WTC11 (cell line): ENCODE results near the gene BPIFA3. TPM values are rescaled to one million over a fixed set of nuclear protein-coding genes. Genes with fewer than 3 reads are reported as not detected.

Experiments
- ATAC-seq: fragments of 200-7000 bp; cut with Tn5 transposase; 2 replicates; pipeline ENCODE4 v1.10.0; 2021; ENCODE audit warnings: mild to moderate bottlenecking, moderate library complexity
- CTCF ChIA-PET: fragments of 300-600 bp; sonication (Branson Sonifier 250); formaldehyde crosslinking; loops from one replicate; lab custom pipeline; 2021; ENCODE audit warnings: antibody characterized with exemption; lab: Charles Lee
- POLR2A ChIA-PET: fragments of 350-600 bp; sonication (Branson Sonifier 250); formaldehyde crosslinking; loops from one replicate; lab custom pipeline; 2021; ENCODE audit warnings: antibody characterized with exemption; lab: Charles Lee
- DNase-seq: peaks from one replicate; pipeline ENCODE4 v3.0.0; 2021; ENCODE audit warnings: low spot score
- H3K27ac Mint-ChIP-seq: 2 replicates; pipeline ENCODE4 v1.8.0; 2021; ENCODE audit warnings: mixed read lengths
- H3K27me3 Mint-ChIP-seq: 2 replicates; pipeline ENCODE4 v1.8.0; 2021; ENCODE audit warnings: low read depth, mild to moderate bottlenecking, moderate library complexity, mixed read lengths
- H3K36me3 Mint-ChIP-seq: 2 replicates; pipeline ENCODE4 v1.8.0; 2021; ENCODE audit warnings: mixed read lengths
- H3K4me1 Mint-ChIP-seq: 2 replicates; pipeline ENCODE4 v1.8.0; 2022; ENCODE audit warnings: mixed read lengths
- H3K4me3 Mint-ChIP-seq: 2 replicates; pipeline ENCODE4 v1.8.0; 2021; ENCODE audit warnings: mild to moderate bottlenecking, moderate library complexity, mixed read lengths
- H3K9me3 Mint-ChIP-seq: 2 replicates; pipeline ENCODE4 v1.8.0; 2021; ENCODE audit warnings: mixed read lengths
- FOXK1 ChIP-seq: sonication (generic); formaldehyde crosslinking; IDR thresholded peaks from 2 replicates; pipeline ENCODE4 v1.8.0; 2022; ENCODE audit warnings: mild to moderate bottlenecking, moderate library complexity, missing genetic modification reagents
- IRF2 ChIP-seq: sonication (generic); formaldehyde crosslinking; IDR thresholded peaks from 2 replicates; pipeline ENCODE4 v1.8.0; 2022; ENCODE audit warnings: low read depth, missing genetic modification reagents, borderline replicate concordance
- OVOL2 ChIP-seq: fragments of 250-450 bp; sonication (Bioruptor Pico); IDR thresholded peaks from 2 replicates; pipeline ENCODE4 v1.9.0; 2021; ENCODE audit warnings: mild to moderate bottlenecking, borderline replicate concordance
- SMAD3 ChIP-seq: sonication (generic); formaldehyde crosslinking; IDR thresholded peaks from 2 replicates; pipeline ENCODE4 v1.8.0; 2022; ENCODE audit warnings: missing genetic modification reagents, mild to moderate bottlenecking, borderline replicate concordance
- total RNA-seq: library from RNA; stranded (reverse); gene quantifications from 3 replicates; pipeline ENCODE4 v1.2.3, GENCODE V29; 2021
- TF ChIP-seq, protein P1 (sequence below): fragments of 250-450 bp; sonication (Bioruptor Pico); IDR thresholded peaks from 2 replicates; pipeline ENCODE4 v1.9.0; 2021; ENCODE audit warnings: mild to moderate bottlenecking, borderline replicate concordance
- TF ChIP-seq, protein P2 (sequence below): sonication (generic); formaldehyde crosslinking; IDR thresholded peaks from 2 replicates; pipeline ENCODE4 v1.8.0; 2022; ENCODE audit warnings: mild to moderate bottlenecking, missing genetic modification reagents
- TF ChIP-seq, protein P3 (sequence below): fragments of 250-450 bp; sonication (Bioruptor Pico); IDR thresholded peaks from 2 replicates; pipeline ENCODE4 v1.9.0; 2021; ENCODE audit warnings: mild to moderate bottlenecking
- TF ChIP-seq, protein P4 (sequence below): sonication (generic); formaldehyde crosslinking; IDR thresholded peaks from 2 replicates; pipeline ENCODE4 v1.8.1; 2023; ENCODE audit warnings: mild to moderate bottlenecking, missing genetic modification reagents, moderate library complexity
- TF ChIP-seq, protein P5 (sequence below): sonication (generic); formaldehyde crosslinking; IDR thresholded peaks from 2 replicates; pipeline ENCODE4 v1.8.0; 2023; ENCODE audit warnings: mild to moderate bottlenecking, missing genetic modification reagents
- TF ChIP-seq, protein P6 (sequence below): sonication (generic); formaldehyde crosslinking; IDR thresholded peaks from 2 replicates; pipeline ENCODE4 v1.8.0; 2022; ENCODE audit warnings: mild to moderate bottlenecking, missing genetic modification reagents
- TF ChIP-seq, protein P7 (sequence below): fragments of 200-600 bp; IDR thresholded peaks from 2 replicates; pipeline ENCODE4 v1.8.0; 2022; ENCODE audit warnings: antibody characterized with exemption

The BPIFA3 gene
- total RNA-seq, 1 experiment from 2014 or later, result not detected

DNA sequence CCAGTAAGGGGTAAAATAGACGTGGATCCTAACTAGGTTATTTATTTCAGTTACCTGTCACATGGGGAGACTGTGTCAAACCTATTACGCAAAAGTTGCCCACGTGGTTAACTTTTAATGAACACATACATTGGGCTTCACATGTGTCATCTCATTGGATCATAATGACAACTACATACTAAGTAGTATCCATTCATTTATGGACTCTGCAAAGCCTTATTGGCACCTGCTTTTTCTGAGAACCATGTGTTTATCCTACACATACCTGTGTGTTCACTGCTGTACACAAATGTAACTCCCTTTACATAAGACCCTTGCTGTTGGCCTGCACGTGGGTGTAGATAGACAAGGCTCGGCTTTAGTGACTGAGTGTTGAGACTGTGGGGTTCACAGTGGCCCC is 23.8 kb downstream of the BPIFA3 start (continued):
- TF ChIP-seq, protein P1, sequence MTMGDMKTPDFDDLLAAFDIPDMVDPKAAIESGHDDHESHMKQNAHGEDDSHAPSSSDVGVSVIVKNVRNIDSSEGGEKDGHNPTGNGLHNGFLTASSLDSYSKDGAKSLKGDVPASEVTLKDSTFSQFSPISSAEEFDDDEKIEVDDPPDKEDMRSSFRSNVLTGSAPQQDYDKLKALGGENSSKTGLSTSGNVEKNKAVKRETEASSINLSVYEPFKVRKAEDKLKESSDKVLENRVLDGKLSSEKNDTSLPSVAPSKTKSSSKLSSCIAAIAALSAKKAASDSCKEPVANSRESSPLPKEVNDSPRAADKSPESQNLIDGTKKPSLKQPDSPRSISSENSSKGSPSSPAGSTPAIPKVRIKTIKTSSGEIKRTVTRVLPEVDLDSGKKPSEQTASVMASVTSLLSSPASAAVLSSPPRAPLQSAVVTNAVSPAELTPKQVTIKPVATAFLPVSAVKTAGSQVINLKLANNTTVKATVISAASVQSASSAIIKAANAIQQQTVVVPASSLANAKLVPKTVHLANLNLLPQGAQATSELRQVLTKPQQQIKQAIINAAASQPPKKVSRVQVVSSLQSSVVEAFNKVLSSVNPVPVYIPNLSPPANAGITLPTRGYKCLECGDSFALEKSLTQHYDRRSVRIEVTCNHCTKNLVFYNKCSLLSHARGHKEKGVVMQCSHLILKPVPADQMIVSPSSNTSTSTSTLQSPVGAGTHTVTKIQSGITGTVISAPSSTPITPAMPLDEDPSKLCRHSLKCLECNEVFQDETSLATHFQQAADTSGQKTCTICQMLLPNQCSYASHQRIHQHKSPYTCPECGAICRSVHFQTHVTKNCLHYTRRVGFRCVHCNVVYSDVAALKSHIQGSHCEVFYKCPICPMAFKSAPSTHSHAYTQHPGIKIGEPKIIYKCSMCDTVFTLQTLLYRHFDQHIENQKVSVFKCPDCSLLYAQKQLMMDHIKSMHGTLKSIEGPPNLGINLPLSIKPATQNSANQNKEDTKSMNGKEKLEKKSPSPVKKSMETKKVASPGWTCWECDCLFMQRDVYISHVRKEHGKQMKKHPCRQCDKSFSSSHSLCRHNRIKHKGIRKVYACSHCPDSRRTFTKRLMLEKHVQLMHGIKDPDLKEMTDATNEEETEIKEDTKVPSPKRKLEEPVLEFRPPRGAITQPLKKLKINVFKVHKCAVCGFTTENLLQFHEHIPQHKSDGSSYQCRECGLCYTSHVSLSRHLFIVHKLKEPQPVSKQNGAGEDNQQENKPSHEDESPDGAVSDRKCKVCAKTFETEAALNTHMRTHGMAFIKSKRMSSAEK (CRISPR knock-in tag), result no peak
- TF ChIP-seq, protein P2, sequence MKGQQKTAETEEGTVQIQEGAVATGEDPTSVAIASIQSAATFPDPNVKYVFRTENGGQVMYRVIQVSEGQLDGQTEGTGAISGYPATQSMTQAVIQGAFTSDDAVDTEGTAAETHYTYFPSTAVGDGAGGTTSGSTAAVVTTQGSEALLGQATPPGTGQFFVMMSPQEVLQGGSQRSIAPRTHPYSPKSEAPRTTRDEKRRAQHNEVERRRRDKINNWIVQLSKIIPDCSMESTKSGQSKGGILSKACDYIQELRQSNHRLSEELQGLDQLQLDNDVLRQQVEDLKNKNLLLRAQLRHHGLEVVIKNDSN (CRISPR knock-in tag), result no peak
- TF ChIP-seq OVOL2 (CRISPR knock-in tag), result no peak
- TF ChIP-seq, protein P3, sequence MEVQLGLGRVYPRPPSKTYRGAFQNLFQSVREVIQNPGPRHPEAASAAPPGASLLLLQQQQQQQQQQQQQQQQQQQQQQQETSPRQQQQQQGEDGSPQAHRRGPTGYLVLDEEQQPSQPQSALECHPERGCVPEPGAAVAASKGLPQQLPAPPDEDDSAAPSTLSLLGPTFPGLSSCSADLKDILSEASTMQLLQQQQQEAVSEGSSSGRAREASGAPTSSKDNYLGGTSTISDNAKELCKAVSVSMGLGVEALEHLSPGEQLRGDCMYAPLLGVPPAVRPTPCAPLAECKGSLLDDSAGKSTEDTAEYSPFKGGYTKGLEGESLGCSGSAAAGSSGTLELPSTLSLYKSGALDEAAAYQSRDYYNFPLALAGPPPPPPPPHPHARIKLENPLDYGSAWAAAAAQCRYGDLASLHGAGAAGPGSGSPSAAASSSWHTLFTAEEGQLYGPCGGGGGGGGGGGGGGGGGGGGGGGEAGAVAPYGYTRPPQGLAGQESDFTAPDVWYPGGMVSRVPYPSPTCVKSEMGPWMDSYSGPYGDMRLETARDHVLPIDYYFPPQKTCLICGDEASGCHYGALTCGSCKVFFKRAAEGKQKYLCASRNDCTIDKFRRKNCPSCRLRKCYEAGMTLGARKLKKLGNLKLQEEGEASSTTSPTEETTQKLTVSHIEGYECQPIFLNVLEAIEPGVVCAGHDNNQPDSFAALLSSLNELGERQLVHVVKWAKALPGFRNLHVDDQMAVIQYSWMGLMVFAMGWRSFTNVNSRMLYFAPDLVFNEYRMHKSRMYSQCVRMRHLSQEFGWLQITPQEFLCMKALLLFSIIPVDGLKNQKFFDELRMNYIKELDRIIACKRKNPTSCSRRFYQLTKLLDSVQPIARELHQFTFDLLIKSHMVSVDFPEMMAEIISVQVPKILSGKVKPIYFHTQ (CRISPR knock-in tag), result no peak

DNA sequence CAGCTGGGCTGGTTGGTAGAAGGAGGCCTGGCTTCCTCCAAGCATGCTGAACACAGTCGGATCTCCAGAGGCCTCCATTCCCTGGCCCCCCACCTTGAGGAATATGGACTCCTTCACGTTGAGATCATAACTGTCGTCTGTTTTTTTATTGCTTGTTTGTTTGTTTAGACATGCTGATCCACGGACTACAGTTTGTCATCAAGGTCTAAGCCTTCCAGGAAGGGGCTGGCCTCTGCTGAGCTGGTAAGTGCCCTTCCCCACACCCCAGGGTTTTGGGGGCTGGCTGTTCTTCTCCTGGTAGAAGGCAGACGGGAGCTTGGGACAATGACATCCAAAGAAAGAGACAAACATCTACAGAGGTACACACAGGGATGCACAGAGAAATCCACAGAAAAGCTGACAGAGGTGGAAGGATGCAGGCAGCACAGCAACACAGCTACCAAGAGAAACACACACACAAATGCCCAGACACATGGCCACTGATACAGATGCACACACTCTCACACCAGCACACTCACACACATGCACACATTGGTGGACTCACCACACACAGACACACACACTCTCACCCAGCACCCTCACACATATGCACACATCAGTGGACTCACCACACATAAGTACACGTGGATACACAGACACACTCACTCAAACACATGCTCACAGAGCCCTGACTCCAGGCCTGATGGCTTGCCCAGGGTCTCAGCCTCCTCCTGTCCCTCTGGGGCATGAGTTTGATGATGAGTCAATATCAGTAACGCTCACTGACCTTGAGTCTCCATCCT is 25.4 kb downstream of the BPIFA3 start:
- no peaks in the 10 kb centered on the region for H3K36me3 Mint-ChIP-seq
- H3K4me1 Mint-ChIP-seq, result no peaks in the 10 kb centered on the region
- ChIA-PET POLR2A (no interaction called here), CTCF (no interaction called here)
- no peak for TF ChIP-seq FOXK1 (CRISPR knock-in tag)
- no peak overlapping the region for H3K4me3 Mint-ChIP-seq
- H3K9me3 Mint-ChIP-seq, result no peaks in the 10 kb centered on the region
- H3K27me3 Mint-ChIP-seq, result no peaks in the 10 kb centered on the region
- no peak for ATAC-seq
- no peak for DNase-seq
- no peak overlapping the region for H3K27ac Mint-ChIP-seq

DNA sequence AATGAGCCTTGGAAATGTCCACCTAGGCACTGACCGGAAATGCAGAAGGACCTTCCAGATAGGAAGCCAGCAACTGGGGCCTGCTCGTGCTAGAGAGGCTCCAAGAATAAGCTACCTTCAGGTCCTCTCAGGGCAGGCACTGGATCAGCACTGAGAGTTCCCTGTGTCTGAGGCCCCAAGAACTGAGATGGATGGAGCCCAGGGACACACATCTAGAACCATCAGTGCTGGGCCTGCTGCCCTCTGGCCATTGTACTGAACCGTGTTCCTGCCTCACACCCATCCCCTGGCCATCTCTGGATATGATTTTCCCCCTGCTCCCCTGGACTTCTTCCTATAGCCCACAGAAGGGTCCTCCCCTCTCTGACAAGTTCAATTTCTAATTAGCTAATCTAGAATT is 28.9 kb downstream of the BPIFA3 start:
- ATAC-seq, result no peak
- no peaks in the 10 kb centered on the region for H3K27me3 Mint-ChIP-seq
- H3K27ac Mint-ChIP-seq, result no peak overlapping the region
- H3K4me1 Mint-ChIP-seq, result no peaks in the 10 kb centered on the region
- TF ChIP-seq, protein P4, sequence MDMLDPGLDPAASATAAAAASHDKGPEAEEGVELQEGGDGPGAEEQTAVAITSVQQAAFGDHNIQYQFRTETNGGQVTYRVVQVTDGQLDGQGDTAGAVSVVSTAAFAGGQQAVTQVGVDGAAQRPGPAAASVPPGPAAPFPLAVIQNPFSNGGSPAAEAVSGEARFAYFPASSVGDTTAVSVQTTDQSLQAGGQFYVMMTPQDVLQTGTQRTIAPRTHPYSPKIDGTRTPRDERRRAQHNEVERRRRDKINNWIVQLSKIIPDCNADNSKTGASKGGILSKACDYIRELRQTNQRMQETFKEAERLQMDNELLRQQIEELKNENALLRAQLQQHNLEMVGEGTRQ (CRISPR knock-in tag), result no peak
- TF ChIP-seq OVOL2 (CRISPR knock-in tag) (no peak), FOXK1 (CRISPR knock-in tag) (no peak), IRF2 (CRISPR knock-in tag) (no peak), SMAD3 (no peak)
- TF ChIP-seq, protein P5, sequence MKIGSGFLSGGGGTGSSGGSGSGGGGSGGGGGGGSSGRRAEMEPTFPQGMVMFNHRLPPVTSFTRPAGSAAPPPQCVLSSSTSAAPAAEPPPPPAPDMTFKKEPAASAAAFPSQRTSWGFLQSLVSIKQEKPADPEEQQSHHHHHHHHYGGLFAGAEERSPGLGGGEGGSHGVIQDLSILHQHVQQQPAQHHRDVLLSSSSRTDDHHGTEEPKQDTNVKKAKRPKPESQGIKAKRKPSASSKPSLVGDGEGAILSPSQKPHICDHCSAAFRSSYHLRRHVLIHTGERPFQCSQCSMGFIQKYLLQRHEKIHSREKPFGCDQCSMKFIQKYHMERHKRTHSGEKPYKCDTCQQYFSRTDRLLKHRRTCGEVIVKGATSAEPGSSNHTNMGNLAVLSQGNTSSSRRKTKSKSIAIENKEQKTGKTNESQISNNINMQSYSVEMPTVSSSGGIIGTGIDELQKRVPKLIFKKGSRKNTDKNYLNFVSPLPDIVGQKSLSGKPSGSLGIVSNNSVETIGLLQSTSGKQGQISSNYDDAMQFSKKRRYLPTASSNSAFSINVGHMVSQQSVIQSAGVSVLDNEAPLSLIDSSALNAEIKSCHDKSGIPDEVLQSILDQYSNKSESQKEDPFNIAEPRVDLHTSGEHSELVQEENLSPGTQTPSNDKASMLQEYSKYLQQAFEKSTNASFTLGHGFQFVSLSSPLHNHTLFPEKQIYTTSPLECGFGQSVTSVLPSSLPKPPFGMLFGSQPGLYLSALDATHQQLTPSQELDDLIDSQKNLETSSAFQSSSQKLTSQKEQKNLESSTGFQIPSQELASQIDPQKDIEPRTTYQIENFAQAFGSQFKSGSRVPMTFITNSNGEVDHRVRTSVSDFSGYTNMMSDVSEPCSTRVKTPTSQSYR (CRISPR knock-in tag), result no peak
- TF ChIP-seq, protein P6, sequence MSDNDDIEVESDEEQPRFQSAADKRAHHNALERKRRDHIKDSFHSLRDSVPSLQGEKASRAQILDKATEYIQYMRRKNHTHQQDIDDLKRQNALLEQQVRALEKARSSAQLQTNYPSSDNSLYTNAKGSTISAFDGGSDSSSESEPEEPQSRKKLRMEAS (CRISPR knock-in tag), result no peak
- TF ChIP-seq, protein P7, sequence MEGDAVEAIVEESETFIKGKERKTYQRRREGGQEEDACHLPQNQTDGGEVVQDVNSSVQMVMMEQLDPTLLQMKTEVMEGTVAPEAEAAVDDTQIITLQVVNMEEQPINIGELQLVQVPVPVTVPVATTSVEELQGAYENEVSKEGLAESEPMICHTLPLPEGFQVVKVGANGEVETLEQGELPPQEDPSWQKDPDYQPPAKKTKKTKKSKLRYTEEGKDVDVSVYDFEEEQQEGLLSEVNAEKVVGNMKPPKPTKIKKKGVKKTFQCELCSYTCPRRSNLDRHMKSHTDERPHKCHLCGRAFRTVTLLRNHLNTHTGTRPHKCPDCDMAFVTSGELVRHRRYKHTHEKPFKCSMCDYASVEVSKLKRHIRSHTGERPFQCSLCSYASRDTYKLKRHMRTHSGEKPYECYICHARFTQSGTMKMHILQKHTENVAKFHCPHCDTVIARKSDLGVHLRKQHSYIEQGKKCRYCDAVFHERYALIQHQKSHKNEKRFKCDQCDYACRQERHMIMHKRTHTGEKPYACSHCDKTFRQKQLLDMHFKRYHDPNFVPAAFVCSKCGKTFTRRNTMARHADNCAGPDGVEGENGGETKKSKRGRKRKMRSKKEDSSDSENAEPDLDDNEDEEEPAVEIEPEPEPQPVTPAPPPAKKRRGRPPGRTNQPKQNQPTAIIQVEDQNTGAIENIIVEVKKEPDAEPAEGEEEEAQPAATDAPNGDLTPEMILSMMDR, result no peak
- TF ChIP-seq, all 79 proteins: peak for 0
- Mint-ChIP-seq H3K4me3 (no peak overlapping the region), H3K9me3 (no peaks in the 10 kb centered on the region), H3K36me3 (no peaks in the 10 kb centered on the region)
- DNase-seq, result no peak
- POLR2A ChIA-PET, result no interaction called here
- CTCF ChIA-PET, result interaction anchor here (1.4 kb wide), 1 partner anchor 16 kb away, joined by 12 read pairs; no protein-coding TSS in a partner anchor
